NCI-H1417 treated with DMSO at 0.1 percent for 48 hours (cell line): ENCODE measurements around the gene CAVIN3.

ENCODE experiments used
- DNase-seq: peaks from one replicate; lab custom pipeline; 2025; lab: John Stamatoyannopoulos, UW

CAVIN3 gene

GRCh38 chr11:6269994-6270393, 50.3 kb downstream of the CAVIN3 start:
- DNase-seq: no peak
